T-helper 22 cell (primary cell): ENCODE measurements around the gene GPC2.

ENCODE experiments used
- DNase-seq: peaks from one replicate; pipeline ENCODE4 v3.0.0-alpha.2; 2020; ENCODE audit warnings: low read depth

GPC2 gene

GRCh38 chr7:100122067-100122466, 55.1 kb downstream of the GPC2 start:
- DNase-seq = no peak

- no peak for DNase-seq
Observed at GRCh38 chr7:100120733-100121036, 56.5 kb downstream of the GPC2 start.

DNA sequence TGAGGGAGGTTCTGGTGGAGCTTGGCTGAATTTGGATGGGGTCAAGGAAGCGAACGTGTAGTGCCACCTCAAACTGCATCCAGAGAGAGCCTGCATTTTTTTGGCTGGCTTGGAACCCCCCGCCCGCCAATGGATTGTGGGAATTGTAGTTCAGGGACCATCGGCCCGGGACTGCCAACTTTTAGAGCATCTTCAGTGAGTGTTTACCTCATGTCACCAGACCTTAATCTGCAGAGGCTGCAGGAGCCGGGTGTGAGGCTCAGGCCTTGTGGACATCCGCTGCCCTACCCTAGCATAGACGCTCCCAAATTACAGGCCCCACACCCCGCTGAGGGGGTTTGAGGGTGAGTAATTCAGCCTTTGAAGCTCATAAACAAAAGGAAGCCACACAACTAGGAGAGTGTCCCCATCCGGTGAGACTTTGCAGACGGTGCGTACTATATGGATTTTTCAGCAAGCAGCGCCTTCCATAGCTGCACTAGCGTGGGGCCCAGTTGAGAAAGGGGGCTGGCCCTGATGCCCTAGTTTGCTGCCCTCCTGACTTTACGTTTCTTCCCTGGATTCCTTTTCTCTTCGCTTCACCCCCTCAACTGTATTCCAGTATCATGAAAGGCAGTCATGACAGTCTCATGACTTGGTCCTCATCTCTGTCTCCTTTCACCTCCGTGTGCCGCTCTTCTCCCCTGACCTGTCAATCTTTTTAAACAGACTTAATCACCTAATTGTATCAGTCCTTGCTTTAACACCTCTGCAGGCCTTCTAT, 57.0 kb downstream of the GPC2 start:
- peak; percentile 59 for DNase-seq
